Osteocyte (in vitro differentiated cells): Measurements from ENCODE around the gene FAM222B. TPM values are rescaled to one million over a fixed set of nuclear protein-coding genes. Genes with fewer than 3 reads are reported as not detected.
A peak's percentile ranks its signal among the peaks of the same experiment; 100 is the strongest.

Source experiments
- DNase-seq: peaks from one replicate; pipeline ENCODE4 v3.0.0; 2021; ENCODE audit warnings: mixed read lengths; ENCODE audit not compliant: unreplicated experiment; ENCODE audit errors: extremely low spot score
- H3K27ac Mint-ChIP-seq: one replicate; pipeline ENCODE4 v1.8.0; 2021; ENCODE audit warnings: mild to moderate bottlenecking, mixed read lengths; ENCODE audit not compliant: unreplicated experiment
- H3K27me3 Mint-ChIP-seq: one replicate; pipeline ENCODE4 v1.8.0; 2021; ENCODE audit warnings: mixed read lengths; ENCODE audit not compliant: unreplicated experiment
- H3K36me3 Mint-ChIP-seq: one replicate; pipeline ENCODE4 v1.8.0; 2021; ENCODE audit warnings: mixed read lengths; ENCODE audit not compliant: unreplicated experiment
- H3K4me1 Mint-ChIP-seq: one replicate; pipeline ENCODE4 v1.8.0; 2021; ENCODE audit warnings: mixed read lengths; ENCODE audit not compliant: unreplicated experiment
- H3K4me3 Mint-ChIP-seq: one replicate; pipeline ENCODE4 v1.8.0; 2021; ENCODE audit warnings: mild to moderate bottlenecking, moderate library complexity, mixed read lengths; ENCODE audit not compliant: unreplicated experiment
- H3K9me3 Mint-ChIP-seq: one replicate; pipeline ENCODE4 v1.8.0; 2021; ENCODE audit warnings: mixed read lengths; ENCODE audit not compliant: unreplicated experiment
- total RNA-seq: library from RNA; stranded (reverse); gene quantifications from 2 replicates; pipeline ENCODE4 v1.2.1, GENCODE V29; 2021
- TF ChIP-seq, protein P1 (sequence below): fragments of 200-600 bp; sonication (generic); IDR thresholded peaks from 2 replicates; pipeline ENCODE4 v1.5.0; 2021; ENCODE audit warnings: antibody characterized with exemption, mild to moderate bottlenecking, moderate library complexity

The FAM222B gene
- total RNA-seq, 1 donor from 2014 or later, result 21.2 TPM

GRCh38 chr17:28857905-28858800, 15.6 kb upstream of the FAM222B start:
- H3K27ac Mint-ChIP-seq, result no peak overlapping the region
- peaks cover 19% of the 10 kb centered on the region for H3K36me3 Mint-ChIP-seq
- H3K9me3 Mint-ChIP-seq, result no peaks in the 10 kb centered on the region
- no peak for DNase-seq
- no peaks in the 10 kb centered on the region for H3K27me3 Mint-ChIP-seq
- TF ChIP-seq, protein P1, sequence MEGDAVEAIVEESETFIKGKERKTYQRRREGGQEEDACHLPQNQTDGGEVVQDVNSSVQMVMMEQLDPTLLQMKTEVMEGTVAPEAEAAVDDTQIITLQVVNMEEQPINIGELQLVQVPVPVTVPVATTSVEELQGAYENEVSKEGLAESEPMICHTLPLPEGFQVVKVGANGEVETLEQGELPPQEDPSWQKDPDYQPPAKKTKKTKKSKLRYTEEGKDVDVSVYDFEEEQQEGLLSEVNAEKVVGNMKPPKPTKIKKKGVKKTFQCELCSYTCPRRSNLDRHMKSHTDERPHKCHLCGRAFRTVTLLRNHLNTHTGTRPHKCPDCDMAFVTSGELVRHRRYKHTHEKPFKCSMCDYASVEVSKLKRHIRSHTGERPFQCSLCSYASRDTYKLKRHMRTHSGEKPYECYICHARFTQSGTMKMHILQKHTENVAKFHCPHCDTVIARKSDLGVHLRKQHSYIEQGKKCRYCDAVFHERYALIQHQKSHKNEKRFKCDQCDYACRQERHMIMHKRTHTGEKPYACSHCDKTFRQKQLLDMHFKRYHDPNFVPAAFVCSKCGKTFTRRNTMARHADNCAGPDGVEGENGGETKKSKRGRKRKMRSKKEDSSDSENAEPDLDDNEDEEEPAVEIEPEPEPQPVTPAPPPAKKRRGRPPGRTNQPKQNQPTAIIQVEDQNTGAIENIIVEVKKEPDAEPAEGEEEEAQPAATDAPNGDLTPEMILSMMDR, result no peak
- H3K4me3 Mint-ChIP-seq, result no peak overlapping the region
- H3K4me1 Mint-ChIP-seq, result peaks cover 11% of the 10 kb centered on the region

- Mint-ChIP-seq H3K4me1 (peaks cover 11% of the 10 kb centered on the region), H3K4me3 (peak overlapping the region; percentile 96), H3K27me3 (no peaks in the 10 kb centered on the region), H3K9me3 (no peaks in the 10 kb centered on the region), H3K36me3 (peaks cover 19% of the 10 kb centered on the region), H3K27ac (no peak overlapping the region)
- TF ChIP-seq, protein P1, result no peak
- DNase-seq, result no peak
These were observed 13.5 kb upstream of the FAM222B start for GRCh38 chr17:28856028-28856574.

DNA sequence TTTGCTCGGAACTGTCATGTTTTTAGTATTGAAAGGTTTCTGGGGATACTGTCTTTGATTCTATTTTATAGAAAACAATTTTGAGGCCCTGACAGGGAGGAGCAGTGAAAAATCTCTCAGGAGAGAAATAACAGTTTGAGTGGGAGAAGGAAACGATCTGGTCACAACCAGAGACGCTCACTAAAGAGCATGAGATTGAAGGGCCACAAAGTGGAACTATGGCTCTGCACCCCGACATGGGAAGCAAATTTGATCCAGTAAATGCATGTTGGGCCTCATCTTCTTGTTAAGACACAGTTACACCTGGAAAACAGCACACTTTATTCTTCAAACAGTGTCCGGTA, 12.7 kb upstream of the FAM222B start:
- TF ChIP-seq, protein P1, result no peak
- Mint-ChIP-seq H3K27me3 (no peaks in the 10 kb centered on the region), H3K4me1 (peaks cover 11% of the 10 kb centered on the region), H3K36me3 (peaks cover 18% of the 10 kb centered on the region), H3K4me3 (peak overlapping the region; percentile 96), H3K9me3 (no peaks in the 10 kb centered on the region), H3K27ac (peak overlapping the region; percentile 87)
- DNase-seq, result no peak

GRCh38 chr17:28854457-28855335, 12.1 kb upstream of the FAM222B start, which contains the start of gene ERAL1:
Gene ERAL1, plus strand, starts transcription at chr17:28855016. Its CDS starts 19 bp downstream, at chr17:28855035.
- H3K4me3 Mint-ChIP-seq, result peak within 1 kb of the TSS; percentile 96
- H3K27me3 Mint-ChIP-seq, result no peaks in the 10 kb centered on the region
- TF ChIP-seq, protein P1, result no peak
- peak within 1 kb of the TSS; percentile 87 for H3K27ac Mint-ChIP-seq
- no peaks in the 10 kb centered on the region for H3K9me3 Mint-ChIP-seq
- peaks cover 11% of the 10 kb centered on the region for H3K4me1 Mint-ChIP-seq
- H3K36me3 Mint-ChIP-seq, result peaks cover 18% of the 10 kb centered on the region
- peak; percentile 92 for DNase-seq
